GM12873 (cell line): ENCODE measurements around the gene MTHFR.

ENCODE experiments used
- TF ChIP-seq, protein P1 (sequence below): IDR thresholded peaks from 2 replicates; pipeline ENCODE4 v1.5.1; 2012; ENCODE audit warnings: low read depth, mild to moderate bottlenecking, moderate library complexity, low read length, control low read depth; ENCODE audit not compliant: insufficient read depth; ENCODE audit errors: missing control alignments

MTHFR gene

DNA sequence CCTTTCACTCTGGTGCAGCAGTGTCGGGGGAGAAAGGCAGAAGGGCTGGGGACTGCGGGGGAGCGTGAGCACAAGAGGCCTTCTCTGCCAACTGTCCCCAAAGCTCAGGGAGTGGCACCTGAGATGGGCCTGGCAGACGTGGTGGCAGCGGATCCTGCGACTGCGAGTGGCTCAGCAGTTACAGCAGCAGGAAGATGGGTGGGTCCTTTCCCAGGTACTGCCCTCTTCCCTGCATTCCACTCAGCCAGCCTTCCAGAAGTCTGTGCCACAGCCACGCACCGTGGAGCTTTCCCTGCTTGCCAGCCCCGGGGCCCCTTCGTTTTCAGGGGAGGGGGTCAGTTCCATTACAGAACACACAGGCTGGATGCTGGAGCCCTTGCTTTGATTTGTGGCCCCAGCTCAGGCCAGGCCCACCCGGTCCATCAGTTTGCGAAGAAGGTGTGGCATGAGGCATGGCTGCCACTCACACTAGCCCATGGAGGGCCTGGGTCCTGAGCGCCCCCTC is 17.2 kb downstream of the MTHFR start:
- TF ChIP-seq, protein P1, sequence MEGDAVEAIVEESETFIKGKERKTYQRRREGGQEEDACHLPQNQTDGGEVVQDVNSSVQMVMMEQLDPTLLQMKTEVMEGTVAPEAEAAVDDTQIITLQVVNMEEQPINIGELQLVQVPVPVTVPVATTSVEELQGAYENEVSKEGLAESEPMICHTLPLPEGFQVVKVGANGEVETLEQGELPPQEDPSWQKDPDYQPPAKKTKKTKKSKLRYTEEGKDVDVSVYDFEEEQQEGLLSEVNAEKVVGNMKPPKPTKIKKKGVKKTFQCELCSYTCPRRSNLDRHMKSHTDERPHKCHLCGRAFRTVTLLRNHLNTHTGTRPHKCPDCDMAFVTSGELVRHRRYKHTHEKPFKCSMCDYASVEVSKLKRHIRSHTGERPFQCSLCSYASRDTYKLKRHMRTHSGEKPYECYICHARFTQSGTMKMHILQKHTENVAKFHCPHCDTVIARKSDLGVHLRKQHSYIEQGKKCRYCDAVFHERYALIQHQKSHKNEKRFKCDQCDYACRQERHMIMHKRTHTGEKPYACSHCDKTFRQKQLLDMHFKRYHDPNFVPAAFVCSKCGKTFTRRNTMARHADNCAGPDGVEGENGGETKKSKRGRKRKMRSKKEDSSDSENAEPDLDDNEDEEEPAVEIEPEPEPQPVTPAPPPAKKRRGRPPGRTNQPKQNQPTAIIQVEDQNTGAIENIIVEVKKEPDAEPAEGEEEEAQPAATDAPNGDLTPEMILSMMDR = no peak

DNA sequence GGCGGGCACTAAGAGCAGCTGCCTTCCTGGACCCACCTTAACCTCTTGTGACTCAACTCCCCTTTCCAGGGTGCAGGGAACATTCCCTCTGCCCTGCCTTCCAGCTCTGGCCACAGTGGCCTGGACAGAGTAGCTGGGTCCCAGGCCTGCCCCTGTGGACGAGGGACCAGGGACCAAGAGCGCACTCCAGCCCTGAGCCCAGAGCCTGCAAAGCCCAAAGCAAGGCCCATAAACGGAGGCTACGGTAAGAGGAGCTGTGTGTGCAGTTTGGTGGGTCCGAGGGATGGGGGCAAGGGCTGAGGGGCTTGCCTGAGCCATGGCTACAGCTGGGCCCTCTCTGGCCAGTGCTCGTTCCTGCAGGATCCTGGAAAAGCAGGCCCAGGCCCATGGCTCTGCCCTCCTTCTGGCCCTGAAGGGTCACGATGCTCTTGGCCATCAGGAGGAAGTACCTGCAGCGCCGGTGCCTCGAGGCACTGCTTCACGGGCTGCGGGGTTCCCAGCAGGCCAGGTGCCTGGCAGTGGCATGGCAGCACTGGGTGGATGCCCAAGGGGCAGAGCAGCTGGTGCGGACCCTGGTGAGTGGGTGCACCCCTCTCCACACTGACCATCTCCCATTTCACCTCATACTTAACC is 17.8 kb downstream of the MTHFR start:
- TF ChIP-seq, protein P1 = no peak

DNA sequence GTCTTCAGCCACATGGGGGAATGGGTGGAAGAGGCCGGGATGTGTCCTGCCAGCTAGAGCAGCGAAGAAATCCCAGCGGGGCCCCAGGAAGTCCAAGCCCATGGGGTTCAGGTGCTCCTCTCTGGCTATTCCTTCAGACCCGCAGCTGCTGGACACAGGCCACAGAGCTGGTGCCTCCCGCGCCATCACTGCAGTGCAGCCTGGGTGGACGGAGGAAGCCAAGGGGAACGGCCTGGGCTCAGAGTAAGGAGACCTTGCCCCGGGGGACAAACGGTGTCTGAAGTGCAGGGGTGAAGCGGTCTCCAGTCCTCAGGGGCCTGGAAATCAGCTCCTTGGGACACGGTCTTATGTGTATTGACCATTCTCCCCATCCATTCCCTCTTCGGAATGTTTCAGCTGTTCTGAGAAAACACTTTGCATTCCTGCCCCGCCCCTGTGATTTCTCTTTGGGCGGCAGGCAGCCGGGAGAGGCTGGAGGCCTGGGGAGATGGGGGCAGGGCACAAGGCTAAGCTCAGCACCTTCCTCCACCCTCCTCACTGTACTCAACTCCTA is 18.4 kb downstream of the MTHFR start:
- TF ChIP-seq, protein P1 = no peak

DNA sequence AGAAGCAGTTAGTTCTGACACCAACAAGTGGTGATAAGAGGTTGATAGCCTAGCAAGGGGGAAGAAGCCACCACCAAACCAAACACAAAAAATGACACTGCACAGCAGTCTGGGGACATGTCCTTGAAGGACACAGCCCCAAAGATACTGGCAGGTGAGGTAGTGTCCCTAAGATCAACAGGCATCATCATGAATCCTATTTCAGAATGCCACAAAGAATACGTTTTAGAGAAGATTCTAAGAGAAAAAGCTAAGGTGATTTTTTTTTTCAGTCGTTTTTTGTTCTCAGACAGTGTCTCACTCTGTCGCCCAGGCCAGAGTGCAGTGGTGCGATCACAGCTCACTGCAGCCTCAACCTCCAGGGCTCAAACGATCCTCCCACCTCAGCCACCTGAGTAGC is 19.6 kb downstream of the MTHFR start:
- TF ChIP-seq, protein P1 = no peak

DNA sequence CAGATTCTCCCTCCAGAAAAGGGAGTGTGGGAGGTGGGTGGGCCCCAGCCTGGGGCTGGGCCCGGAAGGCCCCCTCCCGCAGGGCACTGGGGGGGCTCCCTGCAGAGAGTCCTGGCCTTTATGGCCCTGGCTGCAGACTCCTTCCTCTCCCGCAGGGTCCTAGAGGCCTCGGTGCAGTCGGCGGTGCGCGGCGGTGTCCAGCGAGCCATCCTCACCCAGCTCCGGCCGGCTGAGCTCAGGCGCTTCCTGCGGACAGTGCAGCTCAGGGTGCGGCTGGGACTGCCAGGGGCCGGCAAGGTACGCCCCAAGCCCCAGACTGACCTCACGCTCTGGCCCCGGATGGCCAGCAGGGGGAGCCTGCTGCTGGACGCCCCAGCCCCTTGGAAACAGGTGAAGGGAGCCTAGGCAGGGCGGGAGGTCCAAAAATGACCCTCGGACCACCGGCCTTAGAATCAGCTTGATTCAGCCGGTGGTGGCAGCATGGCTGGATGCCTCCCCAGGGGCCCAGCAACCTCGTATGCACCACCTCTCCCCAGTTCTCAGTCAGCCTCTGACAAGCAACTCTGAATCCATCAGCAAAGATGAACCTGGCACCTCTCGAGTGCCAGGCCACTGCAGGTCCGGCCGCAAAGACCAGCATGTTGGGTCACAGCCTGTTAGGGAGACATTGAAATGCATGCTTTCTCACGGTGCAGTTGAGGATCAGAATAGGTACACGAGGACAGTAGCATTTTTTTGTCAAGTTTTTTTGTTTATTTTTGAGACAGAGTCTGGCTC is 20.6 kb downstream of the MTHFR start:
- TF ChIP-seq, protein P1 = peak; percentile 89

DNA sequence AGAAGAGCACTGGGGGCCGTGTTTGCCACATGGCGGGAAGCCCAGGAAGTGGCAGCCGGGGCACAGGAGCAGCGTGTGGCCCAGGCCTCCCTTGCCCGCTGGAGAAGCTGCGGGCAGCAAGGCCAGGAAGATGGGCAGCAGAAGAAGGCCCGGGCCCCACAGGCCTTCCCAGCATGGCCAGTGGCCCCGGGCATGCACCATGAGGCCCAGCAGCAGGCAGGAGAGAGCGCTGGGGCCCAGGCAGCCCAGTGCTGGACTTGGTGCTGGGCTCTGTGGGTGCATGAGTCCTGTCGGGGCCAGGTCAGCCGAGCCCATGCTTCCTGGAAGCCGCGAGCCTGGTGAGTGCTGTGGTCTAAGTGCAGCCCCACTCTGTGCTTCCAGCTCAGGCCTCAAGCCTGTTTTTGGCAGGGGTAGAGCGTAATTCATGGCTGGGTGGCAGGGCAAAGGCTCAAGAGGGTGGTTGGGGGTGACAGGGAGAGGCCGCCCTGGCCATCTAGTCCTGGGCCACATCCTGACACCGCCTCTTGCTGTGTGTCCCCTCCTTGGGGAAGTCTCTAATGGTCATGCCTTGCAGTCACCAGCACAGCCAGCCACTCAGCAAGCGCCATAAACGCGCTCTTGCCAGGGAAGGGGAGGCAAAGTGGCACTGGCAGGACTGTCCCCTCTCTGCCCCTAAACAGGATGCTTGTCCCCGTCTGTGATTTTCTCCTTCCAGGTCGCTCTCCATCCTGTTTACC is 21.3 kb downstream of the MTHFR start:
- TF ChIP-seq, protein P1 = no peak

DNA sequence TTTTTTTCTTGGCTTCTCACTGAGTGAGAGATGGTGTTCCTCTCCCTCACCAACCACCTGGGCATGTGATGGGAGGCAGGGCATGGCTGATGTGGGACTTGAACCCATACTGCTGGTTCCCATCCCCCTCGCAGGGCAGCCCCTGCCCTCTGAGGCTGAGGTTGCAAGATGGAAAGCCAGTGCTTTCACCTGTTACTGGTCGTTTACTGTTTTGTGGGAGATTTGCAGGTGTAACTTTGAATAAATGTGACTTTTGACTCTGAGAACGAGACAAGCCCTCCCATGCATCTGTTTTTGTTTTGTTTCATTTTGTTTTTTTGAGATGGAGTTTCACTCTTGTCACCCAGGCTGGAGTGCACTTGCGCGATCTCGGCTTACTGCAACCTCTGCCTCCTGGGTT is 22.2 kb downstream of the MTHFR start:
- TF ChIP-seq, protein P1 = no peak
